GM13976 (cell line): ENCODE data around the gene ATG4C.
"Not testable (repeated sequence)": the region's sequence is repeated elsewhere in the genome, so short reads cannot be mapped to it uniquely, and the experiment has no call there.

Source experiments
- DNase-seq: peaks from one replicate; pipeline ENCODE4 v3.0.0; 2012; ENCODE audit warnings: low spot score
- CTCF ChIP-seq: IDR thresholded peaks from 2 replicates; pipeline ENCODE4 v1.5.1; 2012; ENCODE audit warnings: borderline replicate concordance, mild to moderate bottlenecking; ENCODE audit not compliant: insufficient read depth; ENCODE audit errors: extremely low read depth, missing control alignments, control extremely low read depth
- in situ Hi-C: fragments of 300-500 bp; cut with MboI; formaldehyde crosslinking; loops from one replicate; pipeline ENCODE4 v1.12.0; 2022; ENCODE audit warnings: low sequenced_read_pairs, mixed read lengths, inconsistent platforms; ENCODE audit not compliant: unreplicated experiment

The ATG4C gene

GRCh38 chr1:62783736-62784508 lies at the start of gene ATG4C:
Gene ATG4C, plus strand, starts transcription at chr1:62784132. Its CDS starts 19,655 bp downstream, at chr1:62803787.
- peak; percentile 93 for DNase-seq
- TF ChIP-seq CTCF: no peak
- in situ Hi-C loops: no loop called here

- no peak for TF ChIP-seq CTCF
- DNase-seq: no peak
- in situ Hi-C loops: loop anchor here (25.0 kb wide), 1 partner anchor 573 kb away; no protein-coding TSS in a partner anchor
Measured at GRCh38 chr1:62735491-62736171, 48.3 kb upstream of the ATG4C start.

GRCh38 chr1:62740701-62741100 lies 43.2 kb upstream of the ATG4C start:
- not testable (repeated sequence) for DNase-seq
- in situ Hi-C loops: loop anchor here (25.0 kb wide), 1 partner anchor 578 kb away; no protein-coding TSS in a partner anchor

- TF ChIP-seq CTCF: no peak
- no peak for DNase-seq
Measured at GRCh38 chr1:62744611-62745577, 39.0 kb upstream of the ATG4C start.

GRCh38 chr1:62746086-62746808 lies 37.7 kb upstream of the ATG4C start:
- TF ChIP-seq CTCF: peak; percentile 16
- in situ Hi-C loops: loop anchor here (25.0 kb wide), 1 partner anchor 584 kb away; no protein-coding TSS in a partner anchor
- DNase-seq: peak; percentile 56

More at GRCh38 chr1:62744611-62745577, 39.0 kb upstream of the ATG4C start:
- in situ Hi-C loops: loop anchor here (25.0 kb wide), 1 partner anchor 583 kb away; no protein-coding TSS in a partner anchor

GRCh38 chr1:62746809-62747138 lies 37.2 kb upstream of the ATG4C start:
- DNase-seq: no peak
- TF ChIP-seq CTCF: no peak
- in situ Hi-C loops: loop anchor here (25.0 kb wide), 1 partner anchor 584 kb away; no protein-coding TSS in a partner anchor
